ENCODE measurements around the gene ALS2CL. TPM values are rescaled to one million over a fixed set of nuclear protein-coding genes. Genes with fewer than 3 reads are reported as not detected.

ALS2CL gene
- total RNA-seq, 1 donor from 2014 or later = 0.51 TPM

- Mint-ChIP-seq H3K27me3 (ENCODE audit: unreplicated experiment) (peaks cover 4% of the 10 kb centered on the region), H3K4me1 (ENCODE audit: low read depth, unreplicated experiment) (peaks cover 7% of the 10 kb centered on the region), H3K9me3 (ENCODE audit: unreplicated experiment) (no peaks in the 10 kb centered on the region), H3K36me3 (ENCODE audit: unreplicated experiment) (no peaks in the 10 kb centered on the region), H3K27ac (ENCODE audit: unreplicated experiment) (no peak overlapping the region), H3K4me3 (ENCODE audit: unreplicated experiment) (no peak overlapping the region)
- DNase-seq = no peak
- TF ChIP-seq CTCF (IDR thresholded peaks at IDR 0.05; ENCODE audit: partially characterized antibody, unreplicated experiment) = no peak
Observed at GRCh38 chr3:46711760-46712159, 18.3 kb upstream of the ALS2CL start.

GRCh38 chr3:46711305-46711704 lies 17.8 kb upstream of the ALS2CL start:
- H3K4me3 Mint-ChIP-seq (ENCODE audit: unreplicated experiment) = no peak overlapping the region
- no peaks in the 10 kb centered on the region for H3K36me3 Mint-ChIP-seq (ENCODE audit: unreplicated experiment)
- TF ChIP-seq CTCF (IDR thresholded peaks at IDR 0.05; ENCODE audit: partially characterized antibody, unreplicated experiment) = no peak
- H3K9me3 Mint-ChIP-seq (ENCODE audit: unreplicated experiment) = no peaks in the 10 kb centered on the region
- no peak for DNase-seq
- H3K4me1 Mint-ChIP-seq (ENCODE audit: low read depth, unreplicated experiment) = peaks cover 8% of the 10 kb centered on the region
- no peak overlapping the region for H3K27ac Mint-ChIP-seq (ENCODE audit: unreplicated experiment)
- peaks cover 4% of the 10 kb centered on the region for H3K27me3 Mint-ChIP-seq (ENCODE audit: unreplicated experiment)

- H3K9me3 Mint-ChIP-seq (ENCODE audit: unreplicated experiment) = no peaks in the 10 kb centered on the region
- peak overlapping the region; percentile 2 for H3K27ac Mint-ChIP-seq (ENCODE audit: unreplicated experiment)
- H3K27me3 Mint-ChIP-seq (ENCODE audit: unreplicated experiment) = peaks cover 5% of the 10 kb centered on the region
- H3K4me3 Mint-ChIP-seq (ENCODE audit: unreplicated experiment) = no peak overlapping the region
- H3K36me3 Mint-ChIP-seq (ENCODE audit: unreplicated experiment) = no peaks in the 10 kb centered on the region
- H3K4me1 Mint-ChIP-seq (ENCODE audit: low read depth, unreplicated experiment) = peaks cover 12% of the 10 kb centered on the region
- TF ChIP-seq CTCF (IDR thresholded peaks at IDR 0.05; ENCODE audit: partially characterized antibody, unreplicated experiment) = no peak
- DNase-seq = no peak
Observed at GRCh38 chr3:46710671-46711295, 17.3 kb upstream of the ALS2CL start.

GRCh38 chr3:46710229-46710628 lies 16.8 kb upstream of the ALS2CL start:
- Mint-ChIP-seq H3K4me3 (ENCODE audit: unreplicated experiment) (no peak overlapping the region), H3K27me3 (ENCODE audit: unreplicated experiment) (peaks cover 6% of the 10 kb centered on the region), H3K9me3 (ENCODE audit: unreplicated experiment) (no peaks in the 10 kb centered on the region), H3K4me1 (ENCODE audit: low read depth, unreplicated experiment) (peaks cover 14% of the 10 kb centered on the region), H3K36me3 (ENCODE audit: unreplicated experiment) (no peaks in the 10 kb centered on the region), H3K27ac (ENCODE audit: unreplicated experiment) (no peak overlapping the region)
- no peak for TF ChIP-seq CTCF (IDR thresholded peaks at IDR 0.05; ENCODE audit: partially characterized antibody, unreplicated experiment)
- DNase-seq = no peak

- H3K4me3 Mint-ChIP-seq (ENCODE audit: unreplicated experiment) = no peak overlapping the region
- H3K36me3 Mint-ChIP-seq (ENCODE audit: unreplicated experiment) = no peaks in the 10 kb centered on the region
- H3K9me3 Mint-ChIP-seq (ENCODE audit: unreplicated experiment) = no peaks in the 10 kb centered on the region
- H3K27me3 Mint-ChIP-seq (ENCODE audit: unreplicated experiment) = peaks cover 2% of the 10 kb centered on the region
- DNase-seq = no peak
- TF ChIP-seq CTCF (IDR thresholded peaks at IDR 0.05; ENCODE audit: partially characterized antibody, unreplicated experiment) = no peak
- H3K4me1 Mint-ChIP-seq (ENCODE audit: low read depth, unreplicated experiment) = peaks cover 14% of the 10 kb centered on the region
- no peak overlapping the region for H3K27ac Mint-ChIP-seq (ENCODE audit: unreplicated experiment)
Observed at GRCh38 chr3:46709721-46710120, 16.2 kb upstream of the ALS2CL start.

Data from glutamatergic neuron (in vitro differentiated cells).